Measurements from ENCODE around the gene OAS1.

The OAS1 gene

GRCh38 chr12:112939761-112940381 is 33.1 kb downstream of the OAS1 start:
- H3K4me3 ChIP-seq (replicated peaks; ENCODE audit: low read depth, low read length), result peak overlapping the region; percentile 69; the same call in 1 of the 2 replicates
- TF ChIP-seq CTCF (IDR thresholded peaks at IDR 0.05; ENCODE audit: low read depth, low read length, missing control alignments), result no peak
- DNase-seq (ENCODE audit: extremely low read depth, low read depth), result no peak

GRCh38 chr12:112941528-112942335 is 35.0 kb downstream of the OAS1 start:
- TF ChIP-seq CTCF (IDR thresholded peaks at IDR 0.05; ENCODE audit: low read depth, low read length, missing control alignments), result no peak
- no peak for DNase-seq (ENCODE audit: extremely low read depth, low read depth)
- H3K4me3 ChIP-seq (replicated peaks; ENCODE audit: low read depth, low read length), result no peak overlapping the region

GRCh38 chr12:112942572-112942971 is 35.8 kb downstream of the OAS1 start:
- no peak for DNase-seq (ENCODE audit: extremely low read depth, low read depth)
- no peak overlapping the region for H3K4me3 ChIP-seq (replicated peaks; ENCODE audit: low read depth, low read length)
- TF ChIP-seq CTCF (IDR thresholded peaks at IDR 0.05; ENCODE audit: low read depth, low read length, missing control alignments), result no peak

GRCh38 chr12:112944024-112944690 is 37.4 kb downstream of the OAS1 start:
- no peak for TF ChIP-seq CTCF (IDR thresholded peaks at IDR 0.05; ENCODE audit: low read depth, low read length, missing control alignments)
- DNase-seq (ENCODE audit: extremely low read depth, low read depth), result no peak
- H3K4me3 ChIP-seq (replicated peaks; ENCODE audit: low read depth, low read length), result no peak overlapping the region

GRCh38 chr12:112945515-112945914 is 38.8 kb downstream of the OAS1 start:
- no peak for TF ChIP-seq CTCF (IDR thresholded peaks at IDR 0.05; ENCODE audit: low read depth, low read length, missing control alignments)
- no peak overlapping the region for H3K4me3 ChIP-seq (replicated peaks; ENCODE audit: low read depth, low read length)
- DNase-seq (ENCODE audit: extremely low read depth, low read depth), result no peak

- no peak for DNase-seq (ENCODE audit: extremely low read depth, low read depth)
- no peak overlapping the region for H3K4me3 ChIP-seq (replicated peaks; ENCODE audit: low read depth, low read length)
- no peak for TF ChIP-seq CTCF (IDR thresholded peaks at IDR 0.05; ENCODE audit: low read depth, low read length, missing control alignments)
Measured at GRCh38 chr12:112946236-112947000, 39.7 kb downstream of the OAS1 start.

Measured in HFF-Myc (cell line).